Measurements from ENCODE around the gene TMEM147.
A peak's percentile ranks its signal among the peaks of the same experiment; 100 is the strongest.

TMEM147 gene

DNA sequence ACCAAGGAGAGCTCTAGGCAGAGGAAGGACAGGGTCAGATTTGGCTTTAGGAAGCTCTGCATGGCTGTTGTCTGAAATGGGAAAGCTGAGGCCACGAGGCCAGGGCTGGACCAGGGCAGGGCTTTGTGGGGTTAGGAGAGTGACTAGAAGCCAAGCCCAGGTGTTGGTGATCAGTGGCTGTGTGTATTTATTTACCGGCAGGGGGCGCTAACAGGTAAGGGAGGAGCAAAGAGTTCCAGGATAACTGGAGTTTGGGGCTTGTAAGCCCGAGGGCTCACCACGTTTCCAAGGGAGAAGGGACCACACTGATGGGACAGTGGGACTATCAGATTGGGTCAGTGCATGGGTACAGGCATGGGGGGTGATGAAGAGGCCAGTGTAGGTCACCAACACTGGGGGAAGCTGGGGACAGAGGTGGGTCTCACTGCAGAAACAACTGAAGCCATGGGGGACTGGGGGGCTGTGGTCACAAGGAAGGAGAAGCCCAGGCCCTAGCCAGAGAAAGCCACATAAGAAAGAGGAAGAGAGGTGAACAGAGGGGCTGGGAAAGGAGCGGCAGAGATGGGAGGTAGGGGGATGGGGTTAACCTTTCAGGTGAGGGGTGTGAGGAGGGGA lies 3.9 kb downstream of the TMEM147 start:
- peak; percentile 71 for FAIRE-seq

GRCh38 chr19:35549879-35550523 lies 4.6 kb downstream of the TMEM147 start:
- FAIRE-seq = no peak

DNA sequence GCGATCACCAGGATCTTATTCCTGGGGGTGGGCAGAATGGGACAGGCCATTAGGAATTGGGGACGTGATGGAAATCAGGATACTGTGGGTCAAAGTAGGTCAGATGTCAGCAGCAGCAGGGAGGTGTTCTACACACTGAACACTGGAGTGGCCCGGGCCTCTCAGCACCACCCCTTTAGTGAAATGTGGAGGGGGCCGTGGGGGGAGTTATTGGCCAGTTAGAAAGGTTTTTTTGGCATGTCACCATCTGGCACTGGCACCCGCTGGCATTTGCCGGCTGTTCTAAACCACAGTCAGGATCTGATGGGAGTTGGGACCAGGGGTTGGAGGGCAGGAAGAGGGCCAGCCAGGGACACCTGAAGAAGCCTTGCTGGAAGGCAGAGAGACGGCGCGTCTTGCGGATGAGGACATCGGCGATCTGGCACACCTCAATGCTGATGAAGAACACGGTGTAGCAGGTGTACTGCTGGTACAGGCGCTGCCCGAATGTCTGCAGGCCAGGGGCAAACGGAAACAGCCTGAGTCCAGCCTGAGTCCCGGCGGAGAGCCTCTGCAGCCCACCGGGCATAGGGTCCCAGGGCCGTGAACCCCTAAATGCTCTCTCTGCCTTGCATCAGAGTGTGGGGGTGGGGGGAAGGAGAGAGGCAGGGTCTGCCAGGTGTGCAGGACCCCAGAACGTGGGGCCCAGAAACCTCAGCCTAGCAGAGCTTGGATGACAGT lies 5.8 kb downstream of the TMEM147 start:
- no peak for FAIRE-seq

- no peak for FAIRE-seq
Observed at GRCh38 chr19:35552534-35553384, 7.3 kb downstream of the TMEM147 start.

DNA sequence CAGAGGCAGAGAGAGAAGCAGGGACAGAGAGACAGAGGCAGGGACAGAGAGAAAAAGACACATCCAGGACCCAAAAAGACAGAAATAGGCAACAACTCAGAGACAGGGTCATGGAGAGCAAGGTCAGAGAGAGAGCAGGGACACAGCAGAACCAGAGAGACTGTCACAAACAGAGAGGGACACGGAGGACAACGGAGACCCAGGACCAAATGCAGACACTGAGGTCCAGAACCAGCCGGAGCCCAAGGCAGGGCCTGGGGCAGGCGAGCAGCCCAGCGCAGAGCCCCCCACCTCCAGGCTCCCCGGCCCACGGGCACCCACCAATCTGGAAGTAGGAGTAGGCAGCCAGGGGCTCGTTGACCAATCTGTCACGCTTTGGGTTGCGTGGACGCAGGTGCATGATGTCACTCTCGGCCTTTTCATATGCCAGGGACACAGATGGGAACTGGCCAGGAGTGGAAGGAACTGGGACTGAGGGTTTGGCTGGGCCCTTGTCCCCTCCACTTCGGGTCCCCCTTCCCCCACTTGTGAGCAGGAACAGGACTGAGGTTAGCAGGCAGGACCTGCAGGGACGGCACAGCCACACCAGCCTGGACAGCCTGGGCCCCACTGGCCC lies 8.1 kb downstream of the TMEM147 start:
- no peak for FAIRE-seq

- no peak for FAIRE-seq
Observed at GRCh38 chr19:35554076-35554475, 8.7 kb downstream of the TMEM147 start.

DNA sequence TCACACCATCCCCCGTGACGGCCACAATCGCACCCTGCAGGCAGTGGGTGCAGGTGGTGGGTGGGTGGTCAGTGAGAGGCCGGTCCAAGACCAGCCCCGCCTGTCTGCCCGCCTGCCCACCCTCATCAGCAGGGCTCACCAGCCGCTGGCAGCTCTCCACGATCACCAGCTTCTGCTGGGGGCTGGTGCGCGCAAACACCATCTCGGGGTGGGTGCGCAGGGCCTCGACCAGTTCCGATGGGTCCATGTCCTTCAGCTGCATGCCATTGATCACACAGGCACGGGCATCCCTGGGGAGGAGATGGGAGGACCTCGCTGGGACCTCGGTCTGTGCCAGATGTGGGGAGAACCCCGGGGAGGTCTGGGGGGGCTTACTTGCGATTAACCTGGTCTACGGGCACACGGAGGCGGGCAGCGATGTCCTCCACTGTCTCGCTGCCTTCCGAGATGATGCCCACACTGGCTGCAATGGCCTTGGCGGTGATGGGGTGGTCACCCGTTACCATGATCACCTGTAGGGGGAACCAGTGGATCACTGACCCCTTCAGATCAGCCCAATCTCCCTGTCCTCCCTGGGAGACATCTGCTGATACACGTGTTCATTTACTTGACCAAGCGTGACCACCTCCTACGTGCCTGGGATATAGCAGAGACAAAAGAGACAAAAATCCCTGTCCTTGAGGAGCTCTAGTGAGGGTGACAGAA lies 10.0 kb downstream of the TMEM147 start:
- no peak for FAIRE-seq

DNA sequence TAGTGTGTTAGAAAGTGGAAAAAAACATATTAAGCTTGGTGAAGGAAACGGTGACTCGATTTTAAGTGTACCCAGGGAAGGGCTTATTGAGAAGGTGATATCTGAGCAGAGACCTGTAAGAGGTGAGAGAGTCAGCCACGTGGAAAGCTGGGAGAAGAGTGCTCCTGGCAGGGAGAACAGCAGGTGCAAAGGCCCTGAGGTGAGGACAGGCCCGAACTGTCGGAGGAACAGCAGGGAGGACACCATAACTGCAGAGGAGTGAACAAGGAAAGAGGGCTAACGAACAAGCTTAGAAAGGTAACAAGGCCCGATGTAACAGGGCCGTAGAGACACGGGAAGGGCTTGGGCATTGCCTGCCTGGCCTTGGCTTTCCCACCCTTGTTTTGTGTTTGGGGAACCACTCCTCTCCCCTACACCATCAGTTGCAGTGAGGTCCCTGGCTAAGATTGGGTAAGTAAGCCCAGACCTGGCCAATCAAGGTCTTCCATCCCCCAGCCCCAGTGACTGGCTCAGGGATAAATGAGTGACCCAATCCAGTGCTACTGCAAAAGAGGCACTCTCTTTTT lies 10.7 kb downstream of the TMEM147 start:
- FAIRE-seq = no peak

DNA sequence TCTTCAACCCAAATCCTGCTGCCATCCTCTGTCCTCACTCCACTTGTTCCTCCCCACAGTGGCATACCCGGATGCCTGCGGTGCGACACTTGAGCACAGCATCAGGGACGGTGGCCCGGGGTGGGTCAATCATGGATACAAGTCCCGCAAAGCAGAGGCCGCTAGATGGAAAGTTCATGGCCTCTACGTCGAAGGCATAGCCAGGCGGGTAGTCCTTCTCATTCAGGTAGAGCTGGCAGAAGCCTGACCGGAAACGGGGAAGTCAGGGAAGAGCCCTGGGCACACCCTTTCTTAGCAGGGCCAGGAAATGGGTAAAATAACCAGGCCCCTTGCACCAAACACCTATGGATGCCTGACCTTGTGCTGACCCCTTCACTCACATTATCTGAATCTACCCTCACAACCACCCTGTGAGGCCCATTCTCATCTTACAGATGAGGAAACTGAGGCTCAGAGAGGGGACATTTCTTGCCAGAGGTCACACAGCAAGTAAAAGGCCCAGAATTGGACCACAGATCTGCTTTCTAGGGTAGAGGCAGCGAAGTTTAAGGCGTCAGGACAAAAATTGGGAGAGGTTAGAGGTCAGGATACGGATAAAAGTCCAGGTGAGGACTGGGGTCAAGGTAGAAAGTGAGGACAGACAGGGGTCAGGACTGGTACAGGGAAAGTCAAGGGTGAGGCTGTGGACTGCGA lies 11.6 kb downstream of the TMEM147 start:
- no peak for FAIRE-seq

DNA sequence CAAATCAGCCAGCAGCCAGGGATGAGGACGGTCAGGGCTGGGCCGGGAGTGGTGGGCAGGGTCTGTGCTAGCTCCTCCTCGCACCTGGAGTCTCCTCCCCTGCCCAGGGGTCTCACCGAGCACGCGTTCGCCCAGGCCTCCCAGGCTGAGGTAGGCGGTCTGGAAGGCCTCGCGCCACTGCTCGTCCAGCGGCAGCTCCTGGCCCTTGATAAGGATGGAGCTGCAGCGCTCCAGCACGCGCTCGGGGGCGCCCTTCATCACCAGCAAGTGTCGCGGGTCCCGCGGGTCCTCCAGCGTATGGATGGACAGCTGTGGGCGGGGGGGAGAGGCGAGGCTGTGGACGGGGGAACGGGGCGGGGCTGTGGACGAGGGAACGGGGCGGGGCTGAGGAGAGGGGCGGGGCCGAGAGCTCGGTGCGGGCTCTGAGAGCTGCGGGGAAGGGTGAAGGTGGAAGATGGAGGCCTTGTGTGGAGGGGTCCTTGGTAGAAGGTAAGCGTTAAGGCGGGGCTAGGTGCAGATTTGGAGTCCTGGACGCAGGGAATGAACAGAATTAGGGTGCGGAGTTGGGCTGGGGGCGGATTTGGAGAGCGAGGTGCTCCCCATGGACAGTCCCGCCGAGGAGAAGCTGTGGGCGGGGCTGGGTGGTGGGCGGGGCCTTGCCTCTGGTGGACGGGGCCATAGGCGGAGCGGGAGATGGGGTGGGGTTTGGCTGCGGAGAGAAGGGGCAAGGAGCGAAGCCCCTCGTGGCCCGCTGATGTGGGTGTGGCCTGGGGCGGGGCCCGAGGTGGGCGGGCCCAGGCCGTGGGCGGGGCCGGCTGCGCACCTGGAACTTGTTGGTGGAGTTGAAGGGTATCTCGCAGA lies 12.3 kb downstream of the TMEM147 start:
- FAIRE-seq = peak; percentile 50

- no peak for FAIRE-seq
Observed at GRCh38 chr19:35558400-35559280, 13.2 kb downstream of the TMEM147 start.

GRCh38 chr19:35559281-35559659 lies 13.8 kb downstream of the TMEM147 start:
- FAIRE-seq = no peak

- no peak for FAIRE-seq
Observed at GRCh38 chr19:35559781-35560180, 14.4 kb downstream of the TMEM147 start.

GRCh38 chr19:35560271-35560670 lies 14.8 kb downstream of the TMEM147 start:
- FAIRE-seq = no peak

- FAIRE-seq = no peak
Observed at GRCh38 chr19:35560677-35561076, 15.3 kb downstream of the TMEM147 start.

DNA sequence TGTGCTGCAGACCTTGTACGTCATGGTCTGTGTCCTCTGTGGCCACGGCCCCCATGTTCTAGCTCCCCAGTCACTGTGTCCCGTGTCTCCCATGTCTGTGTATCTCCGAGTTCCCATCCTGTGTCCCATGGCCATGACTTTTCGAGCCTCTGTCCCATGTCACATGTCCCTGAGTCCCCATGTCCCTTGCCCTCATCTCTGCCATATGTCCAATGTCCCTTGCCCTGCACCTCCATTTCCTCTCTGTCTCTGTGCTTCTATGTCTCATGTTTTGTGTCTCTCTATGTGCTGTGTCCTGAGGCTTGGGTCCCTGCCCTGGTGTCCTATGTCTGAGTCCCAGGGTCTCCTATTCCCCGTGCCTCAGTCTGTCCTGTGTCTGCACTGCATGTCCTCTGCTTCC lies 16.0 kb downstream of the TMEM147 start:
- FAIRE-seq = no peak

GRCh38 chr19:35562336-35562735 lies 16.9 kb downstream of the TMEM147 start:
- FAIRE-seq = no peak

- FAIRE-seq = no peak
Observed at GRCh38 chr19:35562776-35563175, 17.4 kb downstream of the TMEM147 start.

GRCh38 chr19:35563207-35563829 lies 17.9 kb downstream of the TMEM147 start, which contains the start of gene ATP4A:
TSS of gene ATP4A (minus strand) at chr19:35563658. CDS start at chr19:35563629, 29 bp downstream.
- no peak for FAIRE-seq
